HG03432 (cell line): ENCODE data around the gene TRERF1.
"Not testable (repeated sequence)": the region's sequence is repeated elsewhere in the genome, so short reads cannot be mapped to it uniquely, and the experiment has no call there.

Experiments used
- ATAC-seq: cut with Tn5 transposase; IDR thresholded peaks from one replicate; pipeline ENCODE4 v1.9.1; 2021; ENCODE audit warnings: mild to moderate bottlenecking, moderate library complexity; ENCODE audit not compliant: unreplicated experiment

The TRERF1 gene

DNA sequence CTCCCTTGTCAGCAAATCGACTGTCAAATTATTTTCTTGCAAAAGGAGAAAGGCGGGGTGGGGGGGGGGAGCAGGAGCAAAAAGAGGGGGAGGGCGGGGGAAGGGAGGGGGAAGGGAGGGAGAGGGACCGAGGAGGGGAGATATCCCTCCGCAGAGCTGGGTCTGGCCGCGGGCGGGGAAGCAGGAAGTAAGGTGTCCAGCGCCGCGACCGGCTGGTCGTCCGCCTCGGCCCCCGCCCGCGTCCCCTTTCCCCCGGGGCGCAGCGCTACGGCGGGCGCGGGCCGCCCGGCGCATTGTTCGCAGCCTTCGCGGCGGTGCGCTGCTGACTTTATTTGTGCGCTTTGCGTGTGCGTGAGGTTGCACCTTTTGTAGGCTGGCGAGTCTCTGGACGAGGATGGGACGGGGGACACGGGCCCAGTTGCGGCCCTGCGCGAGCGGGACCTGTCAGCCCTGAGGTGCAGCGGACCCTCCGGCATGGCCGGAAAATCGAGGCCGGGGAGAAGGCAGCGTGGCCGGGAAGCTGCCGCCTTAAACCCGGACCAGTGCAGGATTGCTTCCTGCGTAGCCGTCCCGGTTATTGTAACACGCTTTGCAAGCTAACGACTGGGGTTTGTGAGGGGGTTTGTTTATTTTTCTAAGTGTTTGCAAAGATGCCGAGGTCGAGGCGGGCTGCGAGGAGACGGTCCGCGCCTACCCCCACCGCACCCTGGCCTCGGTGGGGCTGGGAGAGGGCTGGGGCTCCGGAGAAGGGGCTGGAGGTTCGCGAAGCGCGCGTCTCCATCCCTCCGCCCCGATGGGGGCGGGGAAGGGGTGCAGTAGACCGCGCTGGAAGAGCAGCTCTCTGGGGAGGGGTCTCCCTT lies 675 bp upstream of the TRERF1 start:
- ATAC-seq: peak; percentile 41

DNA sequence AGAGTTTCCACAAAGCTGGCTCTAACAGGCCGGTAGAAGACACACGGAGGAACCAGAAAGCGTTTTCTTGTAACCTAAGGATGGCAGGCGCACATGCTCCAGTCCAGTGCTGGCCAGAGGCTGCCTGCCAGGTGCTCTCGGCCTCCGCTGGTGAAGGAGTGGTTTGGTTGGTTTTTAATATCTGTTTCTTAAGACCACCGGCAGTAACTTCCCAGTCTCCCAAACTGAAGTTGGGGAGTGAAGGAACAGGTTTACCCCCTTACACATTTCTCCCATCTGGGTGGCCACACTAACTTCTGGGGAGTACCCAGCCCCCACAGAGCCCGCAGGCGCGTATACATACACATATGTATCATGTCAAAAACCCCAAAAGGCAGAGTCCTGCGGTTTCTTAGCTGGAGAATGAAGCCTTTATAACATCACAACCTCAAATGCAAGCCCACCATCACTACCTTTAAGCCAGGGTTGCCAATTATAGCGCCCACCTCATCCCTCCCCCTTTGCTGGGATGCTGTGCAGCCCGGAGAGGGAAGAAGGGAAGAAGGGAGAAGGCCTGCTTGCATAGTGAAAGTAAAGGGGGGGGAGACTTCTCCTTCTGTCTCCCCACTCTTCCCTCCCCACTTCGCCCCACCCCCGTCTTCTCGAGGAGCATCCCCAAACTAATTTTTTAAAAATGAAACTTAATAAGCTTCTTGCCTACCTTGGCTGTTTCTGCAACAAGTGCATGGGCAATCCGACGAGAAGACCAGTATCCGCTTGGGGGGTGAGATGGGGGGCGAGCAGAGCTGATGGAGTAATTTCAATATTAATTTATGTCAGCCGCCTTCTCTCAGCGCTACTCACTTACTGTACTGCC lies 1.0 kb downstream of the TRERF1 start:
- no peak for ATAC-seq

DNA sequence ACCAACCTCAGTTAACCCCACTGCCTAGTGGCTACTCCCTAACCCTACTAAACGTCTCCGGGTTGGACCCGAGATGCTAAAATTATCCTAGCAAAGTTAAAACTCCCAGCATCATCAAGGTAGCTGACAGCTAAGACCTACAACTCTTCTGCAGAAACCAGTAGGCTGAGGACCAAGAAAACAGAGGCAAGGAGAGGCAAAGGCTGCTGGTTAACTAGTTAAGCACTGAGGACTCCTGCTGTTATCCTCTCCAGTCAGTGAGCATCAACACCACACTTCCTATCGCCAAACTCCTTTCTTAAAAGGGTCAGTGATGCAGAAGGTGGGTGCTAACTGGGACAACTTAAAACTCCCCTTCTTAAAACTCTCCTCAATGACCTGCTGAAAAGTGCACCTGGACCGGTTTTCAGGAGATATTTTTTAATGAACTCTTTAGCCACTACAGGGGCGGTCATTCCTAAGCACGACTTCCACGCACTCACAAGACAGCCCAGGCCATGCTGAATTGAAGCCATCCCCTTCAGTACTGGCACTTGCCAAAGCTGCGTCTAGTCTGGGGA lies 1.7 kb downstream of the TRERF1 start:
- no peak for ATAC-seq

DNA sequence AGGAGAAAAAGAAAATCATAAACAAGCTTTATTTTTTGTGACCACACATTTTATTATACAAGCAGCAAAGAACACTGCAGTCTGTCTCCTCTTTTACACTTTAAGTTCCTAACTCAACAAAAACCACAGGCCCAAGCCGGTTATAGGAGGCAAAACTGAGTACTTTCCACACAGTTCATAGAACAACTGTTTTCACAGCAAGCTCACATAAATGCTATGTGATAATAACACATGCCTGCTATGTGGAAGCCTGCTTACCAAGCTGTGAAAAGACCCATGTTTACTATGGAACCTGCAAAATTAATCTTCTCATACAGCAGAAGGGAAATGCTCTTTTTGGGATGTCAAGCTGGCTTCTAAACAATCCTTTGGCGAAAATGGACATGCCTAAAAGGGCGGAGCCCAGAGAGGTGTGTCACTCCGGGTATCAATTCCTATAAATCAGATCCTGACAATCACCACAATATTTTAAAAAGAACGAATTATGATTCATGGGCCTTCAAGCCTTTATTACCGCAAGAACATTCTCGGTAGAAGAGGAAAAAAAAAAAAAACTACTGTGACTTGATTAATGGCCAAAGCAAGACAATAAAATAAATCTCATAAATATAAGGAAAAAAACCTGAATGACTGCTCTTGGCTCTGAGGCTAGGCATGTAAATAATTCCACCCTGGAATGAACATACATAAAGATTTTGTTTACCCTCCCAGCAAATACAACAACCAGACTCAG lies 2.6 kb downstream of the TRERF1 start:
- ATAC-seq: no peak

DNA sequence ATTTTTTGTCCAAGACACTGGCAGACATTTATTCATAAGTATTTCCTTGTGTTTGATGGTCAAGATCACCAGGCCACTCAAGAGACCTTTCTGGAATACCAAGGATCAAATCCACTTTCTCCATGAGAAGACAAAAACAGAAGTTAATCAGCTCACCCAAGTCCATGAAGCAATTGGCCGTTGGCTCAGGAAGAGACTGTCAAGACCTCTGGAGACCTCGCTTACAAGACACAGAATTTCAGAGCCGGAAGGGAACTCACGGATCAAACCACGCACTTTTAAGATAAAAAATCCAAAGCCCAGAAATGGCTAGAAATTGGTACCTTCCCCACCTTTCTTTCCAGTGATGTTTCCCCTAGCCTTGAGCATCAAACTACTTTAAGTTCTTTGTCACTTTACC lies 3.3 kb downstream of the TRERF1 start:
- no peak for ATAC-seq

DNA sequence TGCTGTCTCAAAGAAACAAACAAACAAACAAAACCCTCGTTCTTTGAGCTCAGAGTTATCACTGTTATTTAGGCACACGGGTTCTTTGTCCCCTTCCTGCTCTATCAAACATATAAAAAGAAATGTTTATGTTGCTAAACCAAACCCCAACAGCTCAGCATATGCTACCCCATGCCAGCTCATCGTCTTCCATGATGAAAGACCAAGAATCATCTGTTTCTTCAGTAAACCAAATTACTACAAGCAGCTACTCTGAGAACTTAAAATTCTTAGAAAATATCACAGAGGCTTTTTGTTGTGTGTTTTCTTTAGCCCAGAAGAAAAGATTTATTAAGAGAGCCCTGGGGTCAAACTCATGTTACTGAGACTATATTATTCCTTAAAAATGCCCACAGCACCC lies 4.7 kb downstream of the TRERF1 start:
- ATAC-seq: no peak

DNA sequence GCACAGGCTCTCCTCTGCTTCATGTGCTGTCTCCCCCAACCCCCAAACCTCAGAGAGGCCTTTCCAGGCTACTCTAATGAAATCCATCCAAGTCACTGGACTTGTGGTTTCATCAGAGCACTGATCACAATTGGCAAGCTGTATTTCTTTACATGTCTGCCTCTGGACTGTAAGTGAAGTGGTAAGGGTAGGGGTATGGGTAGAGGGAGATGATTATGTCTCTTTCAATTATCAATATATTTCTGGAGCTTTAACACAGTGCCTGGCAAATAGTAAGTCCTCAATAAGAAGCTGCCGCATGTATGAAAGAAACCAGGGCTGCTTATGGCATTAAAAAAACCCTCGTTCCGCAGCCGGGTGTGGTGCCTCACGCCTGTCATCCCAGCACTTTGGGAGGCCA lies 5.4 kb downstream of the TRERF1 start:
- ATAC-seq: no peak

DNA sequence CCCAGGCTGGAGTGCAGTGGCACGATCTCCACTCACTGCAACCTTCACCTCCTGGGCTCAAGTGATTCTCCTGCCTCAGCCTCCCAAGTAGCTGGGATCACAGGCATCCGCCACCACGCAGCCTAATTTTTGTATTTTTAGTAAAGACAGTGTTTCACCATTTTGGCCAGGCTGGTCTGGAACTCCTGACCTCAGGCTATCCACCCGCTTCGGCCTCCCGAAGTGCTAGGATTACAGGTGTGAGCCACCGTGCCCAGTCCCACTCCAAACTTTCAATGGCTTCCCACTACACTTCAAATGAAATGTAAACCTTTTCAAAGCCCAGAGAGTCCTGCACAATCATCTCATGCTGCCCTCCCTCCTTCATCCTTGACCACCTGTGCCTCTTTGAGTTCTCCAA lies 5.8 kb downstream of the TRERF1 start:
- not testable (repeated sequence) for ATAC-seq

DNA sequence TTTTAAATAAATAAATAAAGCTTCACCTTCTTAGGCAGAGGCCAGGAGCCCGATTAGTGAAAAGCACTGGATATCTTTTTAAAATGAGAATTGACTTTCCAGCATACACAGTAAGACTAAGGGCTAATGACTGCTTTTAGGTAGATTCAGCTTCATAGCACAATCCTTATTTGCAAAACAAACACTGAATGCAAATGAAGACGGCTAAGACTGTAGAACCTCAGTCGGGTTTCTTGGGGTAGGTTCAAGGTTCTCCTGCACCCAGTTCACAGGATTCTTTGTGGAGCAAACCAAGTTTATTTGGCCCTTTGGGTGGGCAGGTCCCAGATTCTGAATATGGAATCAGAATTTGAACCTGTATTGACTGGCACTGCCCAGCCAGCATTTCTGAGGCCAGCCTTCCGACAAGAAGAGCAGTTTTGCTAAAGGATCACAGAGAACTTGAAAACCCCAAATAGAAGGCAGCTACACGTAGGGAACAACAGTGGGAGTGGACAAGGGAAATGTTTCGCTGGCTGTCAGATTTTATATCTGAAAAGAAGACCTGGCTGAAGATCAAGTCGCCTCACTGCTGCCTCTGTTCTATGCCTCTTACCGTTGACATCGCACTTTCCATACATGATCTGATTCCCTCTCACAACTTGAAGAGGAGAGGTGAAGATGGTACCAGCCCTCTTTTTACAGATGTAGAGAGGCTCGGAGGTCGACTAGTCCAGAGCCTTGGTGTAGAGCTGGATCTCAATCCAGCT lies 8.2 kb downstream of the TRERF1 start:
- ATAC-seq: no peak

DNA sequence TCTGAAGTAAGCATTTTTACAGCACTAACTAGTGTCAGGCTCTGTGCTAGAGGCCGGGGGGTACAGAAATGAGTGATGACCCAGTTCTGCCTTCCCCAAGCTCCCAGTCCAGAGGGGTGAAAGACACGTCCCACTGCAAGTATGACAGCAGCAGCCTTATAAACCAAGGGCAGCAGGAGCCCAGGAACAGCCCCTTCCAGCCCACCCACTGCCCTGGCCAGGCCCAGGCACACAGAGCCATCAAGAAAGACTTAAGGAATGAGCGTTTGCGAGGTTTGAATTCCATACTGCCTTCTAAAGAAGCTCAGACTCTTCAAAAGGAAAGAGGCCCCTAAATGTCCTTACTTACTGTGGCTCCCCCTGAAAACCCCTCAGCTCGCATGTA lies 10.0 kb downstream of the TRERF1 start:
- no peak for ATAC-seq

DNA sequence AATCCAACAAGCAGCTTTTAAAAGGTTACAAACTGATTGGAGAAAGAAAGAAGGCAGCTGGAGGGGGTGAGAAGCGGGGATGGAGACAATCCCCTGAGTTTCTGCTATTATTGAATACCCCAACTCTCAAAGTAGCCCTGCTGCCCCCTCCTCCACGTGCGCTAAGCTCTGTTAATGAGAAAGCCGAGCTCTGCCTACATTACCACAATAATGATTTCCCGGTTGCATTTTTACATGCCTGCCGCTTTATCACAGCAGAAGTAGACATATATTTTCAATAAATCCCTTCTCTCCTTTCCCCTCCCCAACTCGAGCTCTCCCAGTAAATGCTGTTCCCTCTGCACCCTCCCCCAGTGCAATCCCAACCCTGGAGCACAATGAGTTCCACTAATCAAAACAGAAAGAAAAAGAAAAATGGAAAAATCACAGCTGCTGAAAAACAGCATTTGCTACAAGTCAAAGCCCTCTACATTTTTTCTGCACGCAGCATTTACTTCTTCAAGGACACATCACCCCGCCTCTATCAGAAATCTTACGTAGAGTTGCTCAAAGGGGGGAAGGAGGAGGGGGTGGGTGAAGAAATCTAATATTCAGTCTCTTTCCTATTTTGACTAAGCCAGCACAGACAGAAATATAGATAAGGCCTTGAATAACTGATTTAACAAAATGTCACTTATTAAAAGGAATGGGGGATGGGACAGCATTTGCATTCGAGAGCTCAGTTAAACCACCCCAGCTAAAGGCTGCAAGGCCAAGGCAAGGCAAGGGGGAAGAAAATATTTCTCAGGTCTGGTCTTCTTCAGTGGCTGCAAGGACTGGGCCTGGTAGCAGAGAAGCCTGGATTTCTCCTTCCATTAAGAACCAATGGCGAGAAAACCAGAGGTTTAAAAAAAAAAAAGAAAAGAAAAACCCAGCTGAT lies 10.7 kb downstream of the TRERF1 start:
- no peak for ATAC-seq

DNA sequence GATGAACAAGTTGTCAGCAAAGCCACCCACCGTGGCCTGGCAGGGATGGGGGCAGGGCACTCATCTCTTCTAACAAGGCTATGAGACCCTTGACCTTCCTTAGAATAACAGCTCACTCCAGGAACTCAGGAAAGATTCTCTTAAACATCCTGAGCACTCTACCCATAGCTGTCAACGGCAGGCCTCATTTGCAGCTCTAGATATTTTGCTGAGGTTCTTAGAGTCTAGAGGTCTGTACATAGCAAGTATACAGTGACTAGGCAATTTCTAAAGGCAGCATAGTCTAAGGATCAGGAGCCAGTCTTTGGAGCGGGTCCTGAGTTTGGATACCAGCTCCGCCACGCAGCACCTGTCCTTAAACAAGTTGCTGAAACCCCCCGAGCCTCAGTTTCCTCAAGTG lies 11.7 kb downstream of the TRERF1 start:
- no peak for ATAC-seq

DNA sequence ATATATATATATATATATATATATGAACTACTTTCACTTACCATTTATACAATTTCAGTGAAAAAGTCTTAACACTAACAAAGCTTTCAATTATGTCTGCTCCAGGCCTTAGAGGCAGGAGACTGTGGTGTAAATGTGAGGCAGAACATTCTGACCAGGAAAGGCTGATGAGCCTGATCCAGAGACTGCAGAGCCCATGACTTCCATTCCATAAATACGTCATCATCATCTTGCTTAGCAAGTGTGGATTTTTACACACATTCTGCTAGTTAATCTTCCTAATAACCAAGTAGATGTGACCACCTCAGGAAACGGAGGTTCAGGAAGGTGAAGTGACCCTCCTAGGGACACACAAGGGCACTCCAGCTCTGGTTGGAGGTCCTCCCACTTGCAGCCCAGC lies 14.9 kb downstream of the TRERF1 start:
- no peak for ATAC-seq

DNA sequence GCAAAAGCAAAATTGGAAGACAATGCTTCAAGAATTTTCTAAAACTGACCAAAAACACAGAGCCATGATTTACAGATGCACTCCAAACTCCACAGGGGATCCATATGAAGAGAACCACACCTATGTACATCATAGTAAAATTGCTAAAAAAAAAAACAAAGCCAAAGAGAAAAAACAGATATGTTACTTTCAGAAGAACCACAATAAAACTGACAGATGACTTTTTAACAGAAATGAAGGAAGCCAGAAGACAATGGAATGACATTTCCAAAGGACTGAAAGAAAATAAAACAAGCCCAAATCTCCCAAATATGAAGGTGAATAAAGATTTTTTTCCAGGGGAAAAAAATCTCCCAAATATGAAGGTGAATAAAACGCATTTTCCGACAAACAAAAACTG lies 17.5 kb downstream of the TRERF1 start:
- no peak for ATAC-seq

DNA sequence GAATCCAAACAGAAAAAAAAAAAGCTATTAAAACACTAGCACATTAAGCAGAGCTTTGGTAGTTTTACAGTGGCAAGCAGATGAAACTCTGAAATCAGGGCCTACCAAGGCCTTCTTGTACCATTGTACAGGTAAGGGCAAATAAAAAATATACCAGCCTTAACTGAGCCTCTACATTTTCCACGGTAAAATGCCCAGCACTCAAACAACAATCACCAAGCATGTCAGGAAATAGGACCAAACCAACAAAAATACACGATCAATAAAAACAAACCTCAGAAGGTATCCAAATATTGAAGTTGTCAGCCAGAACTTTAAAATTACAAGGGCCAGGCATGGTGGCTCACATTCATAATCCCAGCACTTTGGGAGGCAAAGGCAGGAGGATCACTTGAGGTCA lies 18.3 kb downstream of the TRERF1 start:
- no peak for ATAC-seq

DNA sequence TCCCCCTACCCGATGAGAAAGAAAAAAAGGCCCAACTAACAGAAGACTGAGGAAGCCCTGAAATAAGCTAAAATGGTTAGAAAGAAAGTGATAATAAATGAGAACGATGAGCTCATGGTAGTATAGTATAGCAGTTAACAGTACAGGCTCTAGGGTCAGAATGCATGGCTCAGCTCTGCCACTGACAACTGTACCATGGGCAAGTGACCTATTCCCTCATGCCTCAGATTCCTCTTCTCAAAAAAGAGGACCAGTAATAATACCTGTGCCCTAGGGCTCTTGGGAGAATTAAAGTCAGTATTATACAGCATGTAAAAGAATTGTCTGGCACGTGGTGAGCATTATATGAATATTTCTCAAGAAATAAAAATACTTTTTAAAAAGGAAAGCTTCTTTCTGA lies 19.8 kb downstream of the TRERF1 start:
- ATAC-seq: no peak

DNA sequence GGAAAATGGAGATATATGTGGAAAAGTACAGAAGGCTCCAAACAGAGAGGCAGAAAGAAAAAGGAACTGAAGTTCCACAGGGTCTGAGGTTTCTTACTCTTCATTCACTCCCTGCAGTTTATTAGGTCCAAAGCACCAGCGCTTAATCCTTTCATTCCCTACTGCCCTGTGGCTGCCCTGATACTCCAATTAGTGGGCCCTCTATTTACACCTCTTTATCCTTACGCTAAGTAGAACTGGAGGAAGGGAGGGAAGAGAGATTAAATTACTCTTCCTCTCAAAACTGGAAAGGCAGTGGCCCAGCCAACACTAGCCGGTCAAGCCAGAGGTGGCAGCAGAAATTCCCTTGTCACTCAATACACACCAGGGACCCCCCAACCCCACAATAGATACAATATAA lies 20.4 kb downstream of the TRERF1 start:
- ATAC-seq: no peak

DNA sequence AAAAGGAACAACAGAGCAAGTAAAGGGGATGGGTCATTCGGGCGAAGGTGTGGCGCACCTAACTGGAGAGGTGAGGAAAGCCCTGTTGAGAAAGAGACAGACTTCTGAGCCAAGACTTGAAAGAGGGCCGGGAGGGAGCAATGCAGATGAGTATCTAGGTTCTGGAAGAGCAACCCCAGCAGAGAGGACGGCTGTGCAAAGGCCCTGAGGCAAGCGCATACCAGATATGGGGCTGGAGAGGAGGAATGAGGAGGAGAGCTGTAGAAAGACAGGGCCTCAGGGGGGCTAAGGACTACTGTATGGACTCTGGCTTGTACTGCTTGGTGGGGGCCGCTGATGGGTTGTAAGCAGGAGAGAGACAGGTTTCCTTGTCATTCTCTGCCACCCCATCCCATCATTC lies 21.9 kb downstream of the TRERF1 start:
- ATAC-seq: no peak

DNA sequence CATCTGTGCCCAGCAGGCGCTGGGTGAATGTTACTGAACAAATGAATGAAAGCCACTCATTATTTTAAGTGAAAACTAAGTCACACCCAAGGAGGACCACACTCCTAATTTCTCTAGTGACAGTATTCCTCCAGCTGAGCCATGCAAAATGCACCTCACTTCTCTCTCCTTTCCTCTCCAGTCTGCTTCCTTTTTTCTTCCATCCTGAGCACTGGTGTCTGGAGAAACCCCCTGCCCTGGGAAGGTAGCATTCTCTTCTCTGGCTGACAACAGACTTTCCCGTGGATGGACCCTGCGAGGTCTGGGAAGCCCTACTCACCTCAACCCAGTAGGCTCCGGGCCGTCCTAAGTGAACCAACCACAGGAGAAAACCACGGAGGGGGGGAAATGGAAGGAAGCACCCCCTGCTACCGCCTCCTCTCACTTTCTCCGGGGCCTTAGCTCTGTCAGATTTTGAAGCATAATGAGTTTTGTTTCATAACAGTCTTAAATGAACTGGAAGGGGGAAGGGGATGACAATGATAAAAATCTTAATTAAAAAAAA lies 22.6 kb downstream of the TRERF1 start:
- no peak for ATAC-seq
